ENCODE data around the gene RAI14.

The RAI14 gene

DNA sequence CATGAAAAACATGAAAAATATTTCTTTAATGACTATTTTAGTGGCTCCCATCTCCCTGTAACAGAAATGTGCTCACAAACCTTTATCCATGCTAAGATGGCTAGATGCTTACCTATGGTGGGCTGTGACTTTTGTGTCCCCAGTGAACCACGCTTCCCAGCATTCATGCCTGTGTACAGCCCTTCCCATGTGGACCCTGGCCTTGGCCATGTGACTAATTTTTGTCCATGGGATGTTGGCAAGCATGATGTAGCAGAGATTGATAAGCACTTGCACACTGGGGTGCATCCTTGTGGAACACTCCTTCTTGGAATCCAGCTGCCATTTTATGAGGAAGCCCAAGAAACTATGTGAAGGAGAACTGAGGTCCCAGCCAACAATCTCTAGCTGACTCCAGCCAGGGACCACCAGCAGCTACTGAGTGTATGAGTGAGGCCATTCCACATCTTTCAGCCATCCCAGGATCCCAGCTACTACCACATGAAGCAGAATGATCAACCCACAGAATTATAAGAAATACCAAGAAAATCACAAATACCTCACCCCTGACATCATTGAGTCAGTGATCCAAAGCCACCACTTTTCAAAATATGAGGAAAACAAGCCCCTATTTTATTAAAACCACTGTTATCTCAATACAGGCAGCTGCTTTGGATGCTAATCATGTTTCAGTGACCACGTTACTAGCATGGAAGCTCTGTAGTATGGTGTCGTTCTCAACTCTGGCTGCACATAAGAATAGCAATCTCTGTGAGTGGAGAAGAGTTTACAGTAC lies 16.1 kb upstream of the RAI14 start:
- DNase-seq (ENCODE audit: low read depth in 2 of 2) = no peak

DNA sequence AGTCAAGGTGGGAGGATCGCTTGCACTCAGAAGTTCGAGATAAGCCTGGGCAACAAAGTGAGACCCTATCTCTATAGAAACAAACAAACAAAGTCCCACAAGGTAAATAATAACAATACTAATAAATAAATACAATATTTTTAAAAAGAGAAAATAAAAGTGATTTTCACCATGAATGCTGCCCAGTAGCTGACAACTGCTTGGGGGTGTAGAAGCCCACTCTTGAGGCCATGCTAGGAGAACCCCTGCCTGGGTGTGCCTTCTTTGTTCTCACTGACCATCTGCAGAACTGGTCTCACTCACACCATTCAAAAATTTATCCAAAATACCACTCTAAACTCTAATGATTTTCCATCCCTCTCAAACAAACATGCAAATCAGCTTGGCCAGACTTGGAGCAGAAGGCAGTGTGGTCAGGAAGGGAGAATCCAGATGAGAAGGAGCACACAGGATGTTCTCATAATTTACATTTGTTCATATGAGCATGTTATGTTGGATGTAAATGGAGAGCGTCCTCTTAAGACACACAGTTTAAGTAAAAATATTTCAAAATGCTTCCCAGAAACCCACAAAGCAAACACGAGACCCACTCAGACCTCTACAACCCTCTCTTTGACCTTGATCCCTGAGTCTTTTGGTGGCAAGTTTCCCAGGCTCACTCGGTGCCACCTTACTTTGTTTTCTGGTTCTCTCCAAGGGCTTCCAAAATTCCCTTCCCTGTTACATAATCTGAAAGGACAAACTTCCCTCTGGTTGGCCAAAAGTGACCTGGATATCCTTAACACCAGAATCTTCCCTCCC lies 7.9 kb upstream of the RAI14 start:
- DNase-seq (ENCODE audit: low read depth in 2 of 2) = no peak

DNA sequence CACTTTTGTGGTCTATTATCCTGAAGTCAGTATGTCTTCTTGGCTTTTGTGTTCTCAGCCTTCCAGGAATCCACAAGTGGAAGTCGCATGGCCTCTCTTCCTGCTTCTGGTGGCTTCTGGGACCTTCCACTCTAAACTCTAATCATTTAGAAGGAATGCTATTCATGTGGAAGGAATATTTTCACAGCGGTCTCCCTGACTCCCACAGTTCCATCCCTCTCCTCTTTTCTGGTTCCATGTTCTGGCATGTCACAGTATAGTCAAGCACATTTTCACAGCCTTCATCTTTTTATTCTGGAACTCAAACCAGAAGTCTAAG lies 7.3 kb upstream of the RAI14 start:
- DNase-seq (ENCODE audit: low read depth in 2 of 2) = no peak

DNA sequence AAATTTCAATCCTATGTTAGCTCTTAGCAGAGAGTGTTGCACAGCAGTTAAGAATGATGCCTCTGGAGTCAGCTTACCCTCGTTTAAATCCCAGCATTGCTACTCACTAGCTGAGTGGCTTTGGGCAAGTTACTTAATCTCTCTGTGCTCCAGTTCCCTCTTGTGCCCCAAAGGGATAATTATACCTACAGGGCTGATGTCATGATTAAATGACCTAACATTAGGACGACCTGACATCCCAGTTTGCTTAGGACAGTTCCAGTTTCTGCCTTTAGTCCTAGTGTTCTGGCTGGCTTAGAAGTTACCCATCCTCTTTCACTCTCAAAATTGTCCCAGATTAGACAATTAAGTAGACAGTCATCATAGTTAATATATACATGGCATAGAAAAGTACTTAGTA lies 4.3 kb upstream of the RAI14 start:
- DNase-seq (ENCODE audit: low read depth in 2 of 2) = no peak

- no peak for DNase-seq (ENCODE audit: low read depth in 2 of 2)
These were observed 3.7 kb upstream of the RAI14 start for GRCh38 chr5:34652466-34652865.

DNA sequence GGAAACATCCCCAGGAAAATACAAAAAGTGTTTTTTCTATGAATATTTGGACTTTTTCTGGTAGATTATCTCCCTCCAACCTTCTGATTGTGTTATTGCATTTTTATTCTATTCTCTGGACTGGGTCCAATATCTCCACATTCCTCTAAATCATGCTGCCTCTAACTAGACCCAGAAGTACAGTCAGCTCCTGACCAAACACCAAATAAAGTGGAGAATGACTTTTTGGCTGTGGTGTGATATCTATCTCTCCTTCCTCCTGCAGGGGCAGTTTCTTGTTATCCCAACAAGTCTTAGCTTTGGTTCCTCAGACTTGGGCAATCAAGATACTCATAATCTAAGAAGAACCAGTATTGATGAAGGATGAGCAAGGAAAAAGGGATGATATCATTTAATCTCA lies 3.2 kb upstream of the RAI14 start:
- no peak for DNase-seq (ENCODE audit: low read depth in 2 of 2)

GRCh38 chr5:34653708-34654107 lies 2.4 kb upstream of the RAI14 start:
- no peak for DNase-seq (ENCODE audit: low read depth in 2 of 2)

- no peak for DNase-seq (ENCODE audit: low read depth in 2 of 2)
These were observed 655 bp upstream of the RAI14 start for GRCh38 chr5:34655354-34655991.

- no peak for DNase-seq (ENCODE audit: low read depth in 2 of 2)
These were observed 659 bp downstream of the RAI14 start for GRCh38 chr5:34656700-34657273.

GRCh38 chr5:34657274-34657921 lies 1.3 kb downstream of the RAI14 start:
- DNase-seq (ENCODE audit: low read depth in 2 of 2) = no peak

DNA sequence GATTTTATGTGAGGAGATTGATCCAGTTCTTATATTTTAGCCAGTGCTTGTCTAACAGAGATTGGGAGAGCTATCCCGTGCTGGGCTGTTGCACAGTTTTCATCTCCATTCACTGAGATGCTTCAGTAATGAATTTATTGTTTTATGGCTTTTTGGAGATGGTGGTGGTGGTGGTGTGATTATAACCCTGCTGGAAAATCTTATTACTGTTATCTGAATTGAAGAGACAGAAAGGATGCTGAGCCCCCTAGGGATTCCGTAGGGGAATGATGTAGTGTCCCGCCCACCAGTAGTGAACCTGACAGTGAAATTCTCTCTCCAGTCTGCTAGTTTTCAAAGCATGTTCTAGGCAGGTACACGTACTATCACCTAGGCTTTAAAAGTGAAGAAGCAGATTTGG lies 1.9 kb downstream of the RAI14 start:
- no peak for DNase-seq (ENCODE audit: low read depth in 2 of 2)

GRCh38 chr5:34659168-34659567 lies 3.0 kb downstream of the RAI14 start:
- no peak for DNase-seq (ENCODE audit: low read depth in 2 of 2)

DNA sequence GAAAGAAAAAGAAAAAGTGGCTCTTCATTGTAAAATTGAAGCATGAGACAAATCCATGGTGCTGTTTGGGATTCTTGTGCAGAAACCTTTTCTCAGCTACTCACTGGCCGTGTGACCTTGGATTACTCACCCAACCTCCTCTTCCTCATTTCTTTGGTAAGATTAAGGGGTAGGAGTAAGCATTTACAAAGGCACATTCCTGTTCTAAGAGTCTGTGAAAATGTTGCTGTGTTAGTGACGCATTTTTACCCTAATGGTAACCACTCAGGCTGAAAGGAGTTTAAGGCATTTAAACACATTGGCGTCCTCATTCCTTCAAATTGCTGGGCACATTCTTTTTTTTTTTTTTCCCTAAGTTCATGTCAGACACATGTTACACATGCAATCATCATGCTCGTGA lies 4.3 kb downstream of the RAI14 start:
- no peak for DNase-seq (ENCODE audit: low read depth in 2 of 2)

- no peak for DNase-seq (ENCODE audit: low read depth in 2 of 2)
These were observed 7.8 kb downstream of the RAI14 start for GRCh38 chr5:34663771-34664496.

DNA sequence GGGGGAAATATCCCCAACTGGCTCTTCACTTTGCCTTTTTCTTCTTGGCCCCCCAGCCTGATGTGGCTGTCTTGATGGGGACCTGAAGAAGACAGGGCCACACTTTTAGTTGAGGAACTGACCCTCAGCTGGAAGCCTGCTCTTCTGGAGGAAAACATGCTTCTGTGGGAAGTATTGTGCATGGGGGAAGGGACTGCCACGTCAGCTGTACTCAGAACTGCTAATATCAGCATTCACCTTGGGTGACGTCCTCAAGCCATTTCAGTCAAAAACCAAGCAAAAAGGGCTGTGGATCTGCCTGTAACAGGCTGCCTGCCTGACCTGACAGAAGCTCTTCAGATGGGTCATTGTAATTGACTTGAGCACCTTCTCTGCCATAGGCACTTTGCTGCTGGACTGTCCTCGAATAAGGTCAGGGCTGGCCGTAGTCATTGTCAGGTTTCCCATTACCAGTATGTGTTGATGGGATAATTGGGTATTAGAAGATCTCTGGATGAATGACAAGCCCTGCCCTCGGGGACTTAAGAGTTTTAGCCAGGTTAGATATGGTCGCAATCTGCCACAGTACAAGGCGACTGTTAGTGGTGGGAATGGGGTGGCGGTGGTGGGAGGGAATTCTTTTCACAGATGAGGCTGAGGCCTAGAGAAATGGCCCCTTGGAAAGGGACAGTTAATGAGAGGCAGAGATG lies 10.4 kb downstream of the RAI14 start:
- DNase-seq (ENCODE audit: low read depth in 2 of 2) = no peak

GRCh38 chr5:34667705-34668104 lies 11.6 kb downstream of the RAI14 start:
- DNase-seq (ENCODE audit: low read depth in 2 of 2) = no peak

GRCh38 chr5:34669931-34670516 lies 13.9 kb downstream of the RAI14 start:
- no peak for DNase-seq (ENCODE audit: low read depth in 2 of 2)

- DNase-seq (ENCODE audit: low read depth in 2 of 2) = no peak
These were observed 16.1 kb downstream of the RAI14 start for GRCh38 chr5:34672196-34672595.

DNA sequence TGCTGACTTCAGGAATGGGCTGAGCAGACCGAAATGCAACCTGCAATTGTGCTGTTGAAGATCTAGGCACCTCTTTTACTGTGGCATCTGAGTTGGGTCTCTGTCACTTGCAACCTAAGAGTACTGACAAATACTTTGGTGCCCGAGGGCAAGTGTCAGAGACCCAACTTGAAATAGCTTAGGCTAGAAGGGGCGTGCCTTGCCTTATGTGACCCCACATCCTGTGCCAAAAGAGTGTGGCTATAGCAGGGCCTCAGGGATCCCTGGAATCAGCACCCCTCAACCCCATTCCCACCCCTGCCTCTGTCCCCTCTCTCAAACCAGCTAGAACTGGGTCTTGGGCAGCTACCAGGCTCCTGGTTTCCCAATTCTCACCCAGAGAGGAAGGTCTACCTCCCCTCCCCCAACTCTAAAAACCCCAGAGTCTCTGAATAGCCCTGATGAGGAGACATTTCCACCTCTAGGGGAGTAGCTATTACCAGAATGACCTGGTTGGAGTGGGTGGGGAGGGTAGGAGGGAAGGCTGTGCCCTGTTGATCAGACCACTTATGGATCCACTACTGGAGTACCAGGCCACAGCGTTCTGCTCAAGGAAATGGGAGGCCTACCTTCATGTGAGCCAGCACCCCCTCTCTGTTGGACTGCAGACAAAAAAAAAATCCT lies 17.5 kb downstream of the RAI14 start:
- no peak for DNase-seq (ENCODE audit: low read depth in 2 of 2)

GRCh38 chr5:34674187-34674586 lies 18.1 kb downstream of the RAI14 start:
- DNase-seq (ENCODE audit: low read depth in 2 of 2) = no peak

All from stimulated activated CD8-positive, alpha-beta memory T cell treated with anti-CD3 and anti-CD28 coated beads, Interleukin-15, amount 100 ng/mL, for 4 hours (primary cell).